Stimulated activated naive CD4-positive, alpha-beta T cell treated with Interleukin-2 at 50 U/mL for 16 hours (primary cell): Measurements from ENCODE around the gene ACACB.

Experiments used
- DNase-seq: peaks from one replicate; lab custom pipeline; 2025; lab: John Stamatoyannopoulos, UW

The ACACB gene

DNA sequence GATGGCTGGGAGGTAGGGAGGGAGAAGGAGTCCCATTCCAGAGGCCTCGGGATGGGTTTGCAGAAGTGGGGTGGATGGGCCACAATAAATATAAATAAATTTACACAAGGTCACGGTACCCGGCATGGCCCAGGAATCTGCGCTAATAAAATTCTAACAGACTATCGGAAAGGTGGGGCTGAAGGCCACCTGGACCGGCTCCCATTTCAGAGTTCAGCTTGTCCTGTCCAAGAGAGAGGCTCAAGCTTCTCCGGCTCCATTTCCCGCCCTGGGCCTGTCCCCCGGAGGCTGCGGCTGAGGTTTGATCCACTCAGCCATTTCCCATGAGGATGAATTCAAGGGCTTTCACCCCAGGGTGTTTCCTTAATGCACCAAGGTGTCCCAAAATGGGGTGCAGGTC is 162.5 kb downstream of the ACACB start:
- DNase-seq: no peak

DNA sequence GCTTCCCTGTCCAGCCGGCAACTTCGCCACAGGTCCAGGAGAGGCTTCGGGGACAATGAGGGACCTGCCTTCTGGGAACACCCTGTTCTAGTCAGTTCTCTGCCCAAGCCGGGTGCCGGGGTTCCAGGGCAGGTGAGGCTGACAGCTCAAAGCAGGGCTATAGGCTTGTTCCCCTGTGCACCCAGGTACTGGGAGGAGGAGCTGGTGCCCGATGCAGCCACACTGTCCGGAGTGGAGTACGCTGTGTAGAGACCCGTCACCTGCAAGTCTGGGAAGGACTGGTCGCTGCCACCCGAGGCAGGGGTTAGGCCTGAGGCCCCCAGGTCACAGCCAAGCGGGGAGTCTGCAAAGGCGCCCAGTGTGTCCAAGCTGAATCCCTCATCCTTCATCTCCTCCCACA is 163.1 kb downstream of the ACACB start:
- no peak for DNase-seq

- DNase-seq: no peak
Measured at GRCh38 chr12:109281452-109281851, 165.1 kb downstream of the ACACB start.

DNA sequence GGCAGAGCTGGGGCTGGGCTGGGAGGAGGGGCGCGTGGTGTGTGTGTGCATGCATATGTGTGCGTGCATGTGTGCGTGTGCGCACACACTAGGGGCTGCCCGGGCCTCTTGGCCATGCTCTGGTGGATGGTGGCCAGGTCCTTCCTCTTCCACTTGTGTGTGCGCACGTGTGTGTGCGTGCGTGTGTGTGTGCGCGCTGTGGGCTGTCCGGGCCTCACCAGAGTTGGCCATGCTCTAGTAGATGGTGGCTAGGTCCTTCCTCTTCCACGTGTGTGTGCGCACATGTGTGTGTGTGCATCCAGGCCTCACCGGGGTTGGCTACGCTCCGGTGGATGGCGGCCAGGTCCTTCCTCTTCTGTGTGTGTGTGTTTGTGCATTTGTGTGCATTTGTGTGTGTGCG is 168.0 kb downstream of the ACACB start:
- DNase-seq: no peak

GRCh38 chr12:109286252-109286651 is 169.9 kb downstream of the ACACB start:
- no peak for DNase-seq

- no peak for DNase-seq
Measured at GRCh38 chr12:109286652-109287051, 170.3 kb downstream of the ACACB start.

DNA sequence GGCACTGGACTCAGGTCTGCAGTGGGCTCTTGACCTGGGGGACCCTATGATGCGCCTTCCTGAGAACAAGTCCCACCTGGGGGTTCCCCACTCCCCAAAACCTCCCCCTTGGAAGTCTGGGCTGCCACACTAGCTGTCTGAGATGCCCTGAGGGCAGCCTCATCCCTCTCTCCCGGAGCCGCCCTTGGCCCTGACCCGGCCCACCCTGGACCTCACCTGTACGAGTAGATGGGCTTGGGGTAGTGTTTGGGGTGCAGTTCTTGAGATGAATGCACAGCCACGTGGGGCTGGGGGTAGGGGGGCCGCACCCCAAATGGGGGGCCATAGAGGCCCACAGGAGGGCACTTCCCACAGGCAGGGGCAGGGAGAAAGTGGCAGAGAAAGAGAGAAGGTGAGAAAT is 170.8 kb downstream of the ACACB start:
- DNase-seq: no peak

- no peak for DNase-seq
Measured at GRCh38 chr12:109287811-109288469, 171.6 kb downstream of the ACACB start.

DNA sequence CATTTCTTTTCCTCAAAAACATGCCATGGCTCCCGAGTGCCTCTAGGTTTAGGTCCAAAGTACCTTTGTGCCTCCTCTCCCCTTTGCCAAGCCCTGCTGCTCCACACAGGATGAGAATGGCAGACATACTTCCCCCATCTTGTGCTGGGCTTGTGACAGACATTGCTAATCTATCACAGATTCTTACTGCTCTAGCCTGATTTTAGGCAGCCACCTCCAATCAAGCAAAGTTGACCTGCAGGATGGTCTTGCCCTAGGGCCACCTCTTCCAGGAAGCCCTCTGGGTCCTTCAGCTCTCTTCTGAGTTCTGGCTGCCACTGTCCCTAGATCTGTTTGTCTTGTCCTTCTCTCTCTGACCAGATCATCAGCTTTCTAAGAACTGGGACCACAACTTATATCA is 172.2 kb downstream of the ACACB start:
- DNase-seq: no peak

- DNase-seq: no peak
Measured at GRCh38 chr12:109289004-109289403, 172.6 kb downstream of the ACACB start.

DNA sequence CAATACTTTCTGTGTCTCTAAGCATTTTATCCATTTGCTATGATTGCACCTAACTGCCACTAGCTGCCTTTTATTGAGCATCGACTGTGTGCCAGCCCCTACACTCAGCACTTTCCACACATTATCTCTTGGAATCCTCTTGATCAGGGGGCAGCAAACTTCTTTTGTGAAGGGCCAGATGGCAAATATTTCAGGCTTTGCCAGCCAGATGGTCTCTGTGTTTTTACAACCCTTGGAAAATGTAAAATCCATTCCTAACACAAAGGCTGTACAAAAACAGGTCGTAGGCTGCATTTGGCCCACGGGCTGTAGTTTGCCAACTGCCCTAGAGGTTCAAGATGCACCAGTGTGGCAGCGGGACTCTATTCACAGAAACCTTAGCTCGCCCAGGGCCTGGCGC is 173.2 kb downstream of the ACACB start:
- no peak for DNase-seq

DNA sequence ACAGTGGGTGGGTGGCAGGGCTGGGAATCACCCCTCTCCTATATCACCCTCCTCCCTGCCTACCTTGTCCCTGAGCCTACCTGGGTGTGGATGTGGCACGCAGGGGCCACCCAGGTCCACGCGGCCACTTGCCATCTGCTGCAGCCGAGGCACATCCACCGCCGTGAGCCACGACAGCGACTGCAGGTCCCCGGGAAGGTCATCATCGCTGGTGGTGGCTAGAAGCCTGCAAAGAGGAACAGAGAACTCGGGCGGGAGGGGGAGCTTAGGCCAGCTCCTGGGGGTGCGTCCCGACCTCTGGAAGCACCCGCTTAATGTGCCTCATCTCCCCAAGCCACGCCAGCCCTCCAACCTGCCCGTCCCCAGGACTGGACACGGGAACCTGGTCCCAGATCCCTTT is 173.7 kb downstream of the ACACB start:
- no peak for DNase-seq

DNA sequence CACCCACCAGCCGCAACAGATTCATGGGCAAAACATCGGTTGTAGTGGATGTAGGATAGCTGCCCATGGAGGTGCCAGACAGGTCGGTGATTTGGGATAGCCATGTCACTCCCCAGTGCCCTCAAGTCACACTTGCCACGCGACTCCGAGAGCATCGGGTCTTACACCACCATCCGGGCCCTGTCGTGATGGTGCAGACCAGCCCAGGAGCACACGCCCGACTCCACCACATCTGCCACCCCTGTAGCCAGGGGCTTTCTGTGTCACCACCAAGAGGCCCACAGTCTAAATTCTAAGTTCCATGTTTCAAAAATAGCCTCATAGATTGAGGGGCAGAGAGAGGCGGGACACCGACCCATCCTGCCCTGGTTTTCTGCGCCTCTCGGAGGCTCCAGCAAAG is 174.7 kb downstream of the ACACB start:
- DNase-seq: no peak

DNA sequence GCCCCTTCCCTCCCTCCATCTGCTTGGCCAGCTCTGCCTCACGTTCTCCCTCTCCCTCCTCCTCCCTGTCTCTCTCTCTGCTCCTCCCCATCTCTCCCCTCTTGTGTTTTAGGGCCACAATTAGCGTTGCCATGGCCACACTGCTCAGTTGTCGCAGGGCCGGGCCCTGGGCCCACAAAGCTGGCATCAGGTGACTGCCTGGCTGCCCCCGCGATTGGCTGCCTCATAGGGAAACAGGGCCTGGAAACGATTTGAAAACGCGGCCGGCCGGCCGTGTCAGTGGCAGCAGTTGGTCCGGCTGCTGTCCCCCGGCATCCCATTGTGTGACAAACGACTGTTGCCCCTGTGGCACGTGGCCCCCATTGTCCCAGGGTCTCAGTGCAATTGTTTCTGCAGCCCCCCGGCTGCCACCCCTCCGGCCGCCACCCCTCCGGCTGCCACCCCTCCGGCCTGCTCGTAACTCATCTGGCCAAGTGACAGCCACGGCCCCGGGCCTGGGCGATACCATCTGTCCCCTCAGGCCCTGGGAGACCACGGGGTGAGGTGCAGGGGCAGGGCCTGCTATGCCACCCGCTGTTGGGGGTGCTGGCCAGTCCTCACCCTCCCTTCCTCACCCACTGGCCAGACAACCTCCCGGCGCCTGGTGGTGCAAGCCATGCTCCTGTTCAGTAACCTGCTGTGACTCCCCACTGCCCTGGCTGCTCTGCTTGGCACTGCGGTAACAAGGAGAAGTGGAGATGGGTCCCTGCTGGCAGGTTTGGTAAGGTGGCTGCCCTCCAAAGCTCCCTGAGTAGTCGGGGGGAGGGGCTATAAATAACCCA is 175.3 kb downstream of the ACACB start:
- no peak for DNase-seq

DNA sequence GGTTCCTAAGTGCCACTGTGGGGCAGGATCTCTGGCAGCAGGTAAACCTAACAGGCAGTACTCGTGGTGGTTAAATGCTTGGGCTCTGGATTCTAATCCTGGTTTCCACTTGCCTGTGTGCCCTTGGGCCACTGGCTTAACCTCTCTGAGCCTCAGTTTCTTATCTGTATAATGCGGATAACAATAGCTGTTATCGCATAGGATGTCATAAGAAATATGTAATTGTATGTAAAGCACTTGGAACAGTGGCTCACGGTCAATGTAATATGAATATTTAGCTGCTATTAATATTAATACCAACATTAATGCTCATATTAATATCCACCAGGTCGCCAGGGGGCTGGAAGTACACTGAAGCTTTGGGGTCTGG is 175.9 kb downstream of the ACACB start:
- DNase-seq: no peak

GRCh38 chr12:109293106-109293505 is 176.7 kb downstream of the ACACB start:
- no peak for DNase-seq

- no peak for DNase-seq
Measured at GRCh38 chr12:109294286-109294796, 178.0 kb downstream of the ACACB start.

DNA sequence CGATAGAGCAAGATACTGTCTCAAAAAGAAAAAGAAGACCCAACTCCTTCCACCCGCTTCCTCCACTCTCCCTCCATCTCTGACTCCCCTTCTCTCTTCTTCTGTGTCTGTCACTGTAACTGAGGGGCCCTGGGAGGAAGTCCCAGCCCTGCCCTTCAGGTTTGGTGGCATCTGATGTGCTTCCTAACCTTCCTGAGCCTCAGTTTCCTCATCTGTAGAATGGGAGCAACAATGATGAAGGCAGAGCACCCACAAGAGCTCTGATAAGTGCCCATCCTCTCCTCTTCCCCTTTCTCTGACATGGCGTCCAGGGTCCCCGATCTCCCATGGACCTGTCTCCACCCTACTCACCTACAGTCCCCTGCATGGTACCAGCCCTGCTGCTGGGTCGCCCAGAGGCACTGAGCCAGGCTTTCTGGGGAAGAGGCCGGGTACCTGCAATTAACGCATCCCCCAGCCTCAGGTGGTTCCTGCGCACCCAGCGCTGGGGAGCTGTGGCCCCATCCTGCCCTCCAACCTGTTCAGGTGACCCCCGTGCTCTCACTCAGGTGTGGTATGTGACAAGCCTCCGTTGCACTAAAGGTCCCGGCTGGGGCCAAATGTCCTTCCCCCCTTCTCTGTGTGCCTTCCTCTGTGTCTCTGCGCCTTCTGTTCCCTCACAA is 179.5 kb downstream of the ACACB start:
- no peak for DNase-seq

DNA sequence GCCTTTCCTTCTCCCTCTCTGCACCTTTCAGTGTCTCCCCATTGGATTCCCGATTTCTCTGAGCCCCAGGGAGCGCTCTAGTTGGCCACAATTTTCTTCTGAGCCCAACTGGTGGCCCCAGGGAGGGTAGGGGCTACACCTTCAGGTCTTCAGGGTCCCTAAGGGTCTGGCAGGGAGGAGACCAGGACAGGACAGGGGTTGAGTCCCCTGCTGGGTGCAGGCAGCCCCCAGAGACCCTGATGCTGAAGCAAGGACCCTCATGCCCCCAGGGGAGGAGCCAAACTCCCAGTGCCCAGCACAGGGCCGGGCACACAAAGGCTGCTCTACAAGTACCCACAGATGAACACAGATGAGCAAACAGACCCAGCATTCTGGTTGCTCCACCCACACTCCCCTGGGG is 180.0 kb downstream of the ACACB start:
- no peak for DNase-seq

DNA sequence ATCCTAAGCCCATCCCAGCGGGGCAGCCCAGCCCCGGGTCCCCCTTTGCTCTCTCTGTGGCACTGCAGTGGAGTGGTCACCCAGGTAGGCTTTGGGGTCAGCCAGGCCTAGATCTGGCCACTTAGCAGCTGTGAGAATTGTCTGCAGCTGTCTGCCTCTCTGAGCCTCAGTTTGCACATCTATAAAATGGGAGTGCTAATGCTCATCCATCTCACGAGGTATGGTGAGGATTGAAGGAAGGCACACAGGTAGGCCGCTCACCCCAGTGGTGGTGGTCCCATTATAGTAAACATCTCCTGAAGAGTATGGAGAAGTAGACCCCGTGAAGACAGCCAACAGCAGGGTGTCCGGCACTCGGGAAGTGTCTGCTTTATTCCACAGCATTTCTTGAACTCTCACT is 183.5 kb downstream of the ACACB start:
- DNase-seq: no peak

DNA sequence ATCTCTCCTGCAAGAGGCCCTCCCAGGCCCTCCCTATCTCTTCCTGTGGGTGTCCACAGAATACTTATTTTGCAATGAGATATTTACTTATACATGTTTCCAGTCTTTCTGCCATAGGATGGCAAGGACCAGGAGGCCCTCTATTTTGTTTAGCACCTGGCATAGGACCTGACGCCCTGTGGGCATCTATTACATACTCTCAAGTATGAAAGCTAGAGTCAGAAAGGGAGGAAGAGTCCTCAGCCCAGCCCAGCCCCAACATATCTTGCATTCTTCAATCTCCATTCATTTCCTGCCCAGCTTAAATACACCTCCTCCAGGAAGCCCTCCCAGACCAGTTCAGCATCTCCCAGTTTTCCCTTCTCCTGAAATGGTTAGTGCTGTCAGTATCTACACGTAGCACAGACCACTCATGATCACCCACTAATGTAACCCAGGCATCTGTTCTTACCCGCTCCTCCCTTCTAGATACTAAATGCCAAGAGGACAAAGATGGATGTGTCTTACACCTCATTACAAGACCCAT is 185.3 kb downstream of the ACACB start:
- no peak for DNase-seq

GRCh38 chr12:109302358-109302757 is 186.0 kb downstream of the ACACB start:
- DNase-seq: no peak

GRCh38 chr12:109302770-109303169 is 186.4 kb downstream of the ACACB start:
- no peak for DNase-seq
